NCI-H2029 treated with DMSO at 0.1 percent for 48 hours (cell line): ENCODE results near the gene REEP5.

Experiments
- DNase-seq: peaks from one replicate; lab custom pipeline; 2025; lab: John Stamatoyannopoulos, UW

REEP5 gene

DNA sequence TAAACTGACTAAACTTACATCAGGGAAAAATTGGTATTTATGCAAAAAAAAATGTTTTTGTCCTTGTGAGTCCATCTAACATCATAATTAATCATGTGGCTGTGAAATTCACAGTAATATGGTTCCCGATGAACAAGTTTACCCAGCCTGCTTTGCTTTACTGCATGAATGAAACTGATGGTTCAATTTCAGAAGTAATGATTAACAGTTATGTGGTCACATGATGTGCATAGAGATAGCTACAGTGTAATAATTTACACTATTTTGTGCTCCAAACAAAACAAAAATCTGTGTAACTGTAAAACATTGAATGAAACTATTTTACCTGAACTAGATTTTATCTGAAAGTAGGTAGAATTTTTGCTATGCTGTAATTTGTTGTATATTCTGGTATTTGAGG, 77.5 kb downstream of the REEP5 start:
- no peak for DNase-seq

DNA sequence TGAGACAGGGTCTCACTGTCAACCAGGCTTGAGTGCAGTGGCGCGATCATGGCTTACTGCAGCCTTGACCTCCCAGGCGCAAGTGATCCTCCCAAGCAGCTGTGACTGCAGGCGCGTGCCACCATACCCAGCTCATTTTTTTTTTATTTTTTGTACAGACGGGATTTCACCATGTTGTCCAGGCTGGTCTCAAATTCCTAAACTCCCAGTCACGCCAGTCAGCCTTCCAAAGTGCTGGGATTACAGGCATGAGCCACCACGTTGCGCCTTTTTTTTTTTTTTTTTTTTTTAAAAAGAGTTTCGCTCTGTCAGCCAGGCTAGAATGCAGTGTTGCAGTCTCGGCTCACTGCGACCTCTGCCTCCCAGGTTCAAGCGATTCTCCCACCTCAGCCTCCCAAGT, 88.1 kb downstream of the REEP5 start:
- DNase-seq: no peak

DNA sequence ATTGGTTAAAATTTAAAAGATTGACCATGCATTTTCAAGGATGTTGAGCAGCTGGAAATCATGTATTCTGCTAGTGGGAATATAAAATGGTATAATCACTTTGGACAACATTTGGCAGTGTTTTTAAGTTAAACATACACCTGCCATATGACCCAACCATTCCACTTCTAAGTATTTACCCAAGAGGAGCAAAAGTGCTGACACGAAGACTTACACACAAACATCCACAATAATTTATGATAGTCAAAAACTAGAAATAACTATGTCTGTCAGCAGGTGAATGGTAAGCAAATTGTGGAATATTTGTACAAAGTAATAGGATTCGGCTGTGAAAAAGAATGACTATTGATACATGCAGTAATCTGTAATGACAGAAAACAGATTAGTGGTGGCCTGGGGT, 91.6 kb downstream of the REEP5 start:
- no peak for DNase-seq
